Activated naive CD8-positive, alpha-beta T cell treated with anti-CD3 and anti-CD28 coated beads, Interleukin-2, amount 10 ng/mL, durations not matched to agents 7 days and 5 days (primary cell): Measurements from ENCODE around the gene AFF3. TPM values are rescaled to one million over a fixed set of nuclear protein-coding genes. Genes with fewer than 3 reads are reported as not detected.
"Not testable (repeated sequence)": the region's sequence is repeated elsewhere in the genome, so short reads cannot be mapped to it uniquely, and the experiment has no call there.

Experiments used
- ATAC-seq: fragments of 150-1000 bp; cut with Tn5 transposase; one replicate; pipeline ENCODE4 v1.10.0; 2021; ENCODE audit warnings: low read depth, moderate library complexity
- POLR2A ChIA-PET: fragments of 350-600 bp; sonication (Branson Sonifier 250); formaldehyde crosslinking; loops from one replicate; lab custom pipeline; 2021; ENCODE audit warnings: antibody characterized with exemption; lab: Charles Lee
- DNase-seq: peaks from one replicate; pipeline ENCODE4 v3.0.0; 2021
- H3K27ac Mint-ChIP-seq: one replicate; pipeline ENCODE4 v1.8.0; 2022; ENCODE audit warnings: mild to moderate bottlenecking, mixed read lengths
- H3K27me3 Mint-ChIP-seq: one replicate; pipeline ENCODE4 v1.8.0; 2022; ENCODE audit warnings: mild to moderate bottlenecking, moderate library complexity, mixed read lengths
- H3K36me3 Mint-ChIP-seq: one replicate; pipeline ENCODE4 v1.8.0; 2021; ENCODE audit warnings: mild to moderate bottlenecking, mixed read lengths
- H3K4me1 Mint-ChIP-seq: one replicate; pipeline ENCODE4 v1.8.0; 2021; ENCODE audit warnings: mixed read lengths
- H3K4me3 Mint-ChIP-seq: one replicate; pipeline ENCODE4 v1.8.0; 2022; ENCODE audit warnings: mild to moderate bottlenecking, moderate library complexity, mixed read lengths
- H3K9me3 Mint-ChIP-seq: one replicate; pipeline ENCODE4 v1.8.0; 2021; ENCODE audit warnings: mixed read lengths
- total RNA-seq, 2 experiments: library from RNA; stranded (reverse); gene quantifications; one replicate each; pipeline ENCODE4 v1.2.3, GENCODE V29; 2021

Gene AFF3
- total RNA-seq, 2 experiments from 2014 or later, result 1.8 to 2.2 TPM

DNA sequence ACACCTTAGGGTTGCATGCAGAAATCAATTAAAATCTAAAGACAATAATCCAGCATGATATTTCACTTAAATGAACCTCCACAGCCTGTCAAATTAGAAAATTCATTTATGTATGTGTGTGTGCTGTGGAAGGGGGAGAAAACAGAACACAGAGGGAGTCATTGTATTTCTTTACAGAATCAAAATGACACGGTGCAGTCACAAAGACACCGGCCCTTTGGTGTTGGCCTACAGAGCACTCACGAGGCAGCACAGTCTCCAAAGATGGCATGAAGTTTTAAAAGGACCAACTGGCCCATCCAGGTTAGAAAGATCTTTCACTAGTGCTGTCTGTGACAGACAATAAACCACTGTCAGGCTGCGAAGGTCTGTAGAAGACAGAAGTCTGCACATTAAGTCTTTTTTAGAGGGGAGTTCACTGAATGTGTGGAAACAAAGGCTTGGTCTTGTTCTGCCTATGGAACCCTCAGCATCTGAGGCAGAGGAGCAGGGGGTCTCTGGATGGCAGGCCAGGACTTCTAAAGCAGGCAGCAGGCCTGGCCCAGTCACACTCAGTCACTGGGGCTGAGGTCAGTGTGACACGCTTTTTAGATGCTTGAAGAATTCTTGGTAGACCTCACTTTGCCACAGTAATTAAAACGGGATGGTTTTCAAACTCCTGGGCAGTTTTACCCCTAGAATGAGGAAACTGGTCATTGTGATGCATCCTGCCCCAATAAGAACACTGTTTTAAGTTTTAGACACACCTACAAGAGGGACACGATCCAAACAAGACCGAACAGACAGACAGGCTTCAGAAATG lies 184.9 kb downstream of the AFF3 start:
- H3K27me3 Mint-ChIP-seq, result peaks cover 2% of the 10 kb centered on the region
- H3K27ac Mint-ChIP-seq, result no peak overlapping the region
- DNase-seq (no peak), ATAC-seq (no peak)
- H3K36me3 Mint-ChIP-seq, result no peaks in the 10 kb centered on the region
- no peaks in the 10 kb centered on the region for H3K4me1 Mint-ChIP-seq
- no peaks in the 10 kb centered on the region for H3K9me3 Mint-ChIP-seq
- POLR2A ChIA-PET, result no interaction called here
- no peak overlapping the region for H3K4me3 Mint-ChIP-seq

DNA sequence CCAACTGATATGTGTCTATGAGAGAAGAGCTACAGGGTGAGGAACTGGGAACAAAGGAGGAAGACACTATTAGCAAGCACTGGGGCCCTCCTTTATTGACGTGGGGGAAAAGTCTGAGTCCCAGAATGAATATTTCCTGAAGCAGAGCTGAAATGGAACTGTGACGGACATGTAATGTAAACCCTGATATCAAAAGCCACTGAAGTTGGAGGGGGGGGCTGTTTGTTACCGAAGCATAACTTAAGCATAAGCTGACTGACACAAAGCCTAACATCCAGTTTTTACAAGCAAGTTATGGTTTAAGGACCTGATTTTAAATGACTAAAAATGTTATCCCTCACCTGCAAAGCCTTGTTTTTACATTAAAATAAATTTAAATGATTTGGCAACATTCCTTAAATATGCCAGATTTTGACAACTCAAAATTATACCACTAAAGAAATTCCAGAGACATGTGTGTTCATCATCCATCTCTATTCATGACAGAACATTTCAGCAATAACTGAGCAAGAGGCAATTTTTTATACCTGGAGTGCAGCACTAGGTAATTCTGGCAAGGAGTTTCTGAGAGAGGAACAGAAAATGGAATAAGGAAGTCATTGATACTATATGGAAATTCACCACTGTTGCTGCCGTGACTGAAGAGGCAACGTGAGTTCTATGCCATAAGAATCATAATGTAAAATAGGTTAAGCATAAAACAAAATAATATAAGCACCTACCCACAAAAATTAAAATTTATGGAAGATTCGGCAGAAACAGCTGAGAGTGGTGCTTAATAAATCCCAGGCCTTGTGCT lies 186.0 kb downstream of the AFF3 start:
- Mint-ChIP-seq H3K4me3 (no peak overlapping the region), H3K9me3 (no peaks in the 10 kb centered on the region)

DNA sequence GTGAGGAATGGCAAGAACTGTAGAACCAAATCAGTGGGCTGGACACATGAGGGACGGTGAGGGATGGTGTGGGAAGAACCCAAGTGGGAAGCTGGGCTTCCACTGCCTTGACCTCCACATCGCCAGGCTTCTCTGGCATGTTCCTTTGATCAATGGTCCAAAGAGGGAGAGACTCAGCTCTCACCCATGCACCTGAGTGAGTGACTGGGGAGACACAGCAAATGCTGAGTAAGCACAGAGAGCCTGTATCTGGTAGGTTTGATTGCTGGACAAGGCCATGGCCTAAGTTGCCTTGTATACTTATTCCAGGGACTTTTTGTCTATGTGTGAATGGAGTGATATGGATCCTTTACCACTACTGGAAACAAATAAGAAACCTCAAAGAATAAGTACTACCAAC lies 188.6 kb downstream of the AFF3 start:
- DNase-seq (no peak), ATAC-seq (no peak)
- no peaks in the 10 kb centered on the region for H3K9me3 Mint-ChIP-seq
- peaks cover 3% of the 10 kb centered on the region for H3K27me3 Mint-ChIP-seq
- no peak overlapping the region for H3K27ac Mint-ChIP-seq
- H3K36me3 Mint-ChIP-seq, result no peaks in the 10 kb centered on the region
- H3K4me3 Mint-ChIP-seq, result no peak overlapping the region
- H3K4me1 Mint-ChIP-seq, result no peaks in the 10 kb centered on the region
- POLR2A ChIA-PET, result no interaction called here

More for the DNA sequence above, 186.0 kb downstream of the AFF3 start:
- H3K4me1 Mint-ChIP-seq, result no peaks in the 10 kb centered on the region
- H3K27ac Mint-ChIP-seq, result no peak overlapping the region
- POLR2A ChIA-PET, result no interaction called here
- H3K36me3 Mint-ChIP-seq, result no peaks in the 10 kb centered on the region
- peaks cover 2% of the 10 kb centered on the region for H3K27me3 Mint-ChIP-seq
- DNase-seq (no peak), ATAC-seq (no peak)

DNA sequence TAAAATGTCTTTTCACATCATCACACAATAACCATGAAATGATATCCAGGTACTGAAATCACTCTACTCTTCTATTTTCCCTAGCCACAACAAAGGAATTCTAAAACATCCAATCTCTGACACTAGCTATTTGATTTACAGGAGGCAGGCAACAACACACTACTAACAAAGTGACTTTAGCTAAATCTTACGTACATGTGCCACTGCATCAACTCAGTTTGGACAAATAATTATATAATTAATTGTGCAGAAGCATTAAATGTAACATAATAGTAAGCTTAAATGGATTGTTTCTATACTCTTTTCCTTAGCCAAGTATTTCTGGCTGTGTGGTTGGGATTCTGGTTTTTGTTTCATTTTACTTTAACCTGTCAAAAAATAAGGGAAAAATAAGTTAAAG lies 192.4 kb downstream of the AFF3 start:
- no peak overlapping the region for H3K4me3 Mint-ChIP-seq
- H3K4me1 Mint-ChIP-seq, result no peaks in the 10 kb centered on the region
- H3K27ac Mint-ChIP-seq, result no peak overlapping the region
- no peak for DNase-seq
- no peaks in the 10 kb centered on the region for H3K9me3 Mint-ChIP-seq
- ATAC-seq, result no peak
- no peaks in the 10 kb centered on the region for H3K36me3 Mint-ChIP-seq
- peaks cover 2% of the 10 kb centered on the region for H3K27me3 Mint-ChIP-seq
- POLR2A ChIA-PET, result no interaction called here

DNA sequence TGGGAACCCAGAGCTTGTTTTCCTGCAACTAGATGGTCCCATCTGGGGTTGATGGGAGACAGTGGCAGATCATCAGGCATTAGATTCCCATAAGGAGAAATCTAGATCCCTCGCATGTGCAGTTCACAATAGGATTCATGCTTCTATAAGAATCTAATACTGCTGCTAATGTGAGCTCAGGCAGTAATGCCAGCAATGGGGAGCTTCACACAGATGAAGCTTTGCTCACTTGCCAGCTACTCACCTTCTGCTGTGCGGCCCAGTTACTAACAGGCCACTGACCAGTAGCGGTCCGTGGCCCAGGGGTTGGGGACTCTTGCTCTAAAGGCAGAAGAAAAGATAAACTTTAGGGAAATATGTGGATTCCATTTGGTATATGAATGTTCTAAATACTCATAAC lies 192.9 kb downstream of the AFF3 start:
- no peak overlapping the region for H3K27ac Mint-ChIP-seq
- DNase-seq (no peak), ATAC-seq (no peak)
- H3K4me1 Mint-ChIP-seq, result no peaks in the 10 kb centered on the region
- H3K4me3 Mint-ChIP-seq, result no peak overlapping the region
- POLR2A ChIA-PET, result no interaction called here
- peaks cover 2% of the 10 kb centered on the region for H3K27me3 Mint-ChIP-seq
- no peaks in the 10 kb centered on the region for H3K9me3 Mint-ChIP-seq
- H3K36me3 Mint-ChIP-seq, result no peaks in the 10 kb centered on the region

DNA sequence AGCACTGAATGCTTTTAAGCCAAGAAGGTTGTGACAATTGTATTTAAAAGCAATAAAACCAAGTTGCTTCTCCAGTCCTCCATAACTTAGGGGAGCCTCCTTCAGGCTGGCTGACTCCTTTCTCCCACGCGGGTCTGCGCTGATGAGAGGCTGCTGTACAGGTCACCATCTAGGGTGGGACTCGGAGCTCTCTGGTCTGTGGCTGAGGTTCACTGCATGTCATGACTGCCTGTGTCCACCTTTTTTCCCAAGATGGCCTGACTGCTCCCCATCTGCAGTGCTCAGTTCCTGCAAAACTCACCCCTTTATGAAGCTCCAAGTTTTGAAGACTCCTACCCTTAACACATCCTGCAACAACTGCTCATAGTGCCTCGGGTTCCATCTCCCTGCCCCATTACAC lies 194.4 kb downstream of the AFF3 start:
- no peaks in the 10 kb centered on the region for H3K4me1 Mint-ChIP-seq
- peaks cover 2% of the 10 kb centered on the region for H3K27me3 Mint-ChIP-seq
- H3K27ac Mint-ChIP-seq, result no peak overlapping the region
- ATAC-seq (no peak), DNase-seq (no peak)
- H3K9me3 Mint-ChIP-seq, result no peaks in the 10 kb centered on the region
- POLR2A ChIA-PET, result no interaction called here
- no peaks in the 10 kb centered on the region for H3K36me3 Mint-ChIP-seq
- no peak overlapping the region for H3K4me3 Mint-ChIP-seq

DNA sequence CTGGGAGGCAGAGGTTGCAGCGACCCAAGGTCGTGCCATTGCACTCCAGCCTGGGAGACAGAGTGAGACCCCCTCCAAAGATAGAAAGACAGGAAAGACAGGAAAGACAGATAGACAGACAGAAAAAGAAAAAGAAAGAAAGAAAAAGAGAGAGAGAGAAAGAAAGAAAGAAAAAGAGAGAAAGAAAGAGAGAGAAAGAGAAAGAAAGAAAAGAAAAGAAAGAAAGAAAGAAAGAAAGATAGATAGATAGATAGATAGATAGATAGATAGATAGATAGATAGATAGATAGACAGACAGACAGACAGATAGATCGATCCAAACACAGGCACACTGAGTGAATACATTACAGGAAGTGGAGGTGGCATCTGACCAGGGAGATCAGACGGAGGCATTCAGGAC lies 195.0 kb downstream of the AFF3 start:
- H3K4me3 Mint-ChIP-seq, POLR2A ChIA-PET, ATAC-seq, DNase-seq, H3K36me3 Mint-ChIP-seq, H3K9me3 Mint-ChIP-seq, H3K27ac Mint-ChIP-seq, H3K4me1 Mint-ChIP-seq, H3K27me3 Mint-ChIP-seq: not testable (repeated sequence)

DNA sequence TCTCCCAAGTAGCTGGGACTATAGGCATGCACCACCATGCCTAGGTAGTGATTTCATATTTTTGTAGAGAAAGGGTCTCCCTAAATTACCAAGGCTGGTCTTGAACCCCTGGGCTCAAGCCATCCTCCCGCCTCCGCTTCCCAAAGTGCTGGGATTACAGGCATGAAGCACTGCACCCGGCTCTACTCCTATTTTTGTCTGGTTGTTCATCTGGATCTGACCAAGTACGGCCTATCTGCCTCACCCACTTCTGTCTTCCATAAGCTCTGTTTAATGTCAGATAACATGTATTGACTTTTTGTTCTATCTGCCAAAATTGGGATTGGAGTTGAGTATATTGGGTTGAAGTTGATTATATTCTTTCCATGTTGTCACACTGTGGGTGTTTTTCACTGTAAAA lies 198.4 kb downstream of the AFF3 start:
- POLR2A ChIA-PET, result no interaction called here
- Mint-ChIP-seq H3K27ac (no peak overlapping the region), H3K36me3 (no peaks in the 10 kb centered on the region), H3K9me3 (no peaks in the 10 kb centered on the region), H3K27me3 (no peaks in the 10 kb centered on the region), H3K4me3 (no peak overlapping the region), H3K4me1 (no peaks in the 10 kb centered on the region)
- DNase-seq (no peak), ATAC-seq (no peak)

DNA sequence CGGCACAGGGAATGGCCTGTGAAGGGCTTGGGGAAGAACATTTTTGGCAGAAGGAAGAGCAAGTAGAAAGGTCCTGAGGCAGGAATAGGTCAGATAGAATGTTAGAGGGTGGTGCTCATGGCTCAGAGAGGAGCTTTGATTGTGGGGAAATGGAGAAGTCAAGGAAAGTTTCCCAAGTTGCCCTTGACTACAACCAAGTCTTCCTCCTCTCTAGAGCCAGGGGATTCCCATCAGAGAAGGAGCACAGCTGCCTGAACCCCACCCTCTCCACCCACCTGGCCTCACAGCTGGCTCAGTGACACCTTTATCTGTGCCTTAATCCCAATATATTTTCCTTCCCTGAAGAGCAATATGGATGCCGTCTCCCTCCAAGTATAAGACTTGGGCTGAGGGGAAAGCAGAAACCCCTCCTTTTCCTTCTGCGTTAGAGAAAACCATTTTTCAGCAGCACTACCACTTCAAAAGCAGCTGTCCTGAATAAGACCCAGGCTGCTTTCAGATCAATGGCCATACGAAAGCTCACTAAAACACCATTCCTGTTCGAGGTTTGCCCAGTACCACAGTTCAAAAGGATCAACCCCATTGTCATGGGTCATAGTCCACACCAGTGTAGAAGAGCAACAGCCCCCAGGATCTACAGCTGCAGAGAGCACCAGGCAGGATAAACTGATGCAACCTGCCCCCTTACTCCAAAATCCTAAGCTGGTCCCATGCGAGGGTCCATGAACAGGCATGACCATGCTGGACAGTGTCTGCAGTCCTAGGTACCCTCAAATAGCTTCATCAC lies 199.6 kb downstream of the AFF3 start:
- no peaks in the 10 kb centered on the region for H3K36me3 Mint-ChIP-seq
- no peak for ATAC-seq
- H3K4me1 Mint-ChIP-seq, result no peaks in the 10 kb centered on the region
- H3K4me3 Mint-ChIP-seq, result no peak overlapping the region
- POLR2A ChIA-PET, result no interaction called here
- H3K27ac Mint-ChIP-seq, result no peak overlapping the region
- no peaks in the 10 kb centered on the region for H3K27me3 Mint-ChIP-seq
- no peaks in the 10 kb centered on the region for H3K9me3 Mint-ChIP-seq
- no peak for DNase-seq

DNA sequence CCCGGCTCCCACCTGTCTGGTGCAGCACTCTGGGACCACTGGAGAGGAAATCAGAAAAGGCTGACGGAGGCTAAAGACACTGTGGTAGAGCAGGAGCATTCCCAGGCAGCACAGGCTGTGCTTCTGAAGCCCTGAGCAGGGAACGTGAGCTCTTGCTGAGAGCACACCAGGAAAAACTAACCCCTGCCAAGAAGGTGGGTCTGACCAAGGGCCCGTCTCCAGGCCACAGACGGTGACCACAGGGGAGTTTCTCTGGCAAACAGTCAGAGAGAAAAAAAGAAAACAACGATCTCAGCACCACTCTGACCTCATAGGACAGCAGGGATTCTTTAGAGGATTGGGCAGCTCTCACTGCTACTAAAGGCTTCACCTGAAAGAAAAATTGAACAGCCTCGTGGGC lies 201.4 kb downstream of the AFF3 start:
- POLR2A ChIA-PET, result no interaction called here
- ATAC-seq, result no peak
- H3K9me3 Mint-ChIP-seq, result no peaks in the 10 kb centered on the region

DNA sequence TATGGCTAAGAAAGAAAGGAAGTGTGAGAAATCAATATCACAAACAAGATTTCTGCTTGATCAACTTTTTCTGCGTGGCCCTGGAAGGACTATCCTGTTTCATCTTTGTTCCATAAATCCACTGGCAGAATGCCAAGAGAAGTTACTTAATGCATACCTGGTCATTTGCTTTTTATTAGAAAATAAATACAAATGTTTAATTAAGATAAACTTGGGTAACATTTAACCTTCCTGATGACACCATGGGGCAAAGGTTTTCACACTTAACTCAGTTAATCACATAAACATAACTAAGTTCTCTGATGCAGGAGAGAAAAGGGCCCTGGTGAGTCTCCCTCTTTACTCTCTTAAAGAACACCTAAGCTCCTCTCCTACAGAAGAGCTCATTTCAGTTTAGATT lies 203.3 kb downstream of the AFF3 start:
- Mint-ChIP-seq H3K9me3 (no peaks in the 10 kb centered on the region), H3K27ac (no peak overlapping the region), H3K36me3 (no peaks in the 10 kb centered on the region), H3K4me1 (peaks cover 2% of the 10 kb centered on the region), H3K4me3 (no peak overlapping the region), H3K27me3 (peaks cover 4% of the 10 kb centered on the region)
- DNase-seq (no peak), ATAC-seq (no peak)
- POLR2A ChIA-PET, result no interaction called here

More for the DNA sequence above, 201.4 kb downstream of the AFF3 start:
- no peak for DNase-seq
- Mint-ChIP-seq H3K4me3 (no peak overlapping the region), H3K27me3 (peaks cover 4% of the 10 kb centered on the region), H3K4me1 (peaks cover 2% of the 10 kb centered on the region), H3K27ac (no peak overlapping the region), H3K36me3 (no peaks in the 10 kb centered on the region)

DNA sequence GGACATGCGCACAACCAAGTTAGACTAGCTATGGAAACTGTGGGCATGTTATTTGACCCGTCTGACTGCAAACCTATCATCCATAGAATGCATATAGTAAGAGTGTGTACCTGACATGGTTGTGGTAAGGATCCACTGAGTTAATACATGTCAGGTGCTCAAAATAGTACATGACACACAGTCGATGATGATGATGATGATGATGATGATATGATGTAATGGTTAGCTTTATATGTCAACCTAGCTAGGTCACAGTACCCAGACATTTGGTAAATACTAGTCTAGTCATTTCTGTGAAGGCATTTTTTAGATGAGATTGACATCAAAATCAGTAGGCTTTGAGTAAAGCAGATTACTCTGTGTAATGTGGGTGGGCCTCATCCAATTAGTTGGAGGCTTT lies 204.1 kb downstream of the AFF3 start:
- ATAC-seq (no peak), DNase-seq (no peak)
- POLR2A ChIA-PET, result no interaction called here
- Mint-ChIP-seq H3K4me3 (no peak overlapping the region), H3K36me3 (no peaks in the 10 kb centered on the region), H3K9me3 (no peaks in the 10 kb centered on the region), H3K27ac (no peak overlapping the region), H3K27me3 (peaks cover 4% of the 10 kb centered on the region), H3K4me1 (peaks cover 2% of the 10 kb centered on the region)

DNA sequence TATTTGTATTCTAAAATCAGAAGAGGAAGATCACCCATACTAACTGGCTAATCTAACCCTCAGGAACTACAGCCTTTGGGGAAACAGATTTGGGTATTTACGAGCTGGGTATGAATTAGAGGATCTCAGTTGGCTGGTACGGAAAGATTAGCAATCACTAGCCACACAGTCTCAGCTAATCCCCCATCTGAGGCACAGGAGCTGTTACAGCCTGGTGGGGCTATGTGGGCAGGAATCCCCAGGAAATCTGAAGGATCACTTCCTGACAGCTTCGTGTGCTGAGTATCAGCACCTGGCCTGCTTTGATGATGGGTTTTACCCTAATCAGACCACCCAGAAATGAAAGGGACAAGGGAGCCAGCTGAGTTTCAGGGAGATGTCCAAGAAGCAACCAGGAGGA lies 206.3 kb downstream of the AFF3 start:
- Mint-ChIP-seq H3K36me3 (no peaks in the 10 kb centered on the region), H3K4me3 (no peak overlapping the region), H3K9me3 (no peaks in the 10 kb centered on the region), H3K4me1 (peaks cover 2% of the 10 kb centered on the region), H3K27me3 (peaks cover 4% of the 10 kb centered on the region), H3K27ac (no peak overlapping the region)
- ATAC-seq (no peak), DNase-seq (no peak)
- POLR2A ChIA-PET, result no interaction called here
